T follicular helper cell (primary cell): ENCODE data around the gene IFIH1.

Experiments used
- DNase-seq: peaks from one replicate; pipeline ENCODE4 v3.0.0-alpha.2; 2020; ENCODE audit warnings: low read depth

Gene IFIH1

DNA sequence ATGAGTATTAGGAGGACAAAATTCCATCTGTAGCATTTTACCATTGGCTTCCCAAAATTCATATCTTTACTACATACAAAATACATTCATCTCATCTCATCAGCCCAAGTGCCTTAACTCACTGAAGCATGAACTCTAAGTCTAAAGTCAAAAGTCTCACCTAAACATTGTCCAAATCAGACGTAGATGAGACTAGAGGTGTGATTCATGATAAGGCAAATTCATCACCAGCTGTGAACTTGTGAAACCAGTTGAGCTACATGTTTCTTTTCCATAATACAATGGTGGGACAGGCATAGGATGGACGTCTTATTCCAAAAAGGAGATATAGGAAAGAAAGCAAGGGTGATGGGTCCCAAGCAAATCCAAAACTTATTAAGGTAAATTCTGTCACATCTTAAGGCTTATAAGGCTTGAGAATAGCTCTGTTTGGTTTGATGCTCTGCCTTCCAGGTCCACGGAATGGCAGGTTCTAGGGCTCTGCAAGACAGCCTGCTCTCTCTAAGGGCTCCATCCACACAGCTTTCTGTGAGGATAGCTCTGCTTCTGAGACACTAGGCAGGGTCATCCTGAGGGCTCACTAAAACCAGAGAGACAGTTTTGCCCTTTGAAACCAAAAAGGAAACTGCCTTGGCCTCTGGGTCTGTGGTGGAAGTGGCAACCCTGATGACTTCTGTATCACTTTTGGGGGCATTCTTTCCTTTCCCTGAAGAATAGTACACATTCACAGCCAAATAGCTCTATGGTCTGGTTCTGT, 9.6 kb downstream of the IFIH1 start:
- DNase-seq: no peak

DNA sequence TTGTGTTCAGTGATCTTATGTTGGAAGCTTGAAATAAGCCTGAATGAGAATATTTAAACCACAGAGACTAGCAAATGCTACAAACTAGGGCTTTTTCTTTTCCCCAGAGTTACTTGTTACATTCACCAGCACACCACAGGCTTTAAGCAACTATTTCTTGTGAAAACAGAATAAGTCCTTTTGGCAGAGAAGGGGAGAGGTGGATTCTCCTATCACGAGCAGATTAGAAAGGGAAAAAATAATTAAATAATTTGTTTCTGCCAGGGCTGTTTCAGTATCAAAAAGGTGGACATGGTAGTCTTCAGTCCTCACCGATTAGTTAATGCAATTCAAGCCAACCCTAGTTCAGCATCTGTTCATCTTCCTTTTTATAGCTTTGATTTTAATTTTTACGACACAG, 12.6 kb downstream of the IFIH1 start:
- DNase-seq: no peak

DNA sequence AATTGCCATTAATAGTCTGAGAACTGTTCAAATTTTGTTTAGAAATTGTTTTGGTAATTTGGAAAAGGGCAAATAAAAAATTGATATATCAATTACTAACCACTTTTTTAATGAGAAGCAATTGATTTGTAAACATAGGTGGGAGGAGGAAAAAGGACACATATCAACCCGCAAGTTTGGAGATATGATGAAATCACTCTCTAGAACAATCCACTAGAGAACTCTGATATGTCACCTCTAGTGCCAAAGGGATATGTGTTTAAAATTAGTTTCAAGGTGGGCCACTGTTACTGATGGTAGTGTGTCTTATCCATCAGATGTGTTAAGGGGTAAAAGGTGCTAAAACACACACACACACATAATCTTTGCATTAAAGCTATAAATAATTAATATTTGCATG, 16.6 kb downstream of the IFIH1 start:
- no peak for DNase-seq

DNA sequence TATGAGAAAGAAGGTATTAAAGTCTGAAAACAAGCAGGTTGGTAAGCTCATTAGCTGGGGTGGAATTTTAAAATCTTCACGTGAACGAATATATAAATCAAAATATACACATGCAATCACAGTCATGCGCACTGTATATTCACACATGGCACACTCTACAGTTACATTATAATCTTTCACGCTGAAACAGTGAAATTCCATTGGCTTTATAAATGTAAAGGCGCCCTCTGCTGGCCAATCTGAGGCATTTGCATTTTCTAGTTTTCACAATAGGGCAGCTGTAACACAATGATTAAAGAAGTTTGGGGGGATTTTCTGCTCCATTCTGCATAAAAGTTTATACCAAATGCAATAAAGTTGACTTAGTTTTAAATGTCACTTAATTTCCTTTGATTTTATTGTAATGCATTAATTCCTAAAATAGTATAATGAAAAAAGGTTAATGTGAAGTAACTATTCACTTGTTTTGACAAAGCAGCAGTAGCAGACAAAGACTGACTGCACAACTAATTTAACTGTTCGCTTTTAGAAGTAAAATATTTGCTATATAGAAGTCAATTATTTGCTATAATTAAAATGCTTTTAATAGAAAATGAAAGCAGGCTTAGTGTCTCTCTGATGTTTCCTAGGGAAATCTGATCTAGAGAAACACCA, 17.2 kb downstream of the IFIH1 start:
- peak; percentile 28 for DNase-seq

DNA sequence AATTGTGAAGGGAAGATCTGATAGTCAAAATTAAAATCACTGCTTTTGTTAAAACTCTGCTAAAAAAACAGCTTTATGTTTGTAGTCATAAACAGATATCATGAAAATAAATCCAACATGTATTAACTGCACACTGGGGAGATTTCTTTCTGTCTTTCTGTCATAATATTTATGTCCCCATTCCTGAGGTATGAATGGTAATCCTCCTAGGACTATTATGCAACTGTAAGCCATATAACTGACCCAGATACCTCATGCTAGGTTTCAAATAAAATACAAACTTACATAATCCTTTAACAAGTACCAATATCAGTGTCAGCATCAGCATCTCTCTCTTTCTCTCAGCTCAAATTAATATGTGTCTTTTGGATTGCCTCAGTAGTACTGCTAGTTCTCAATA, 18.2 kb downstream of the IFIH1 start:
- no peak for DNase-seq

DNA sequence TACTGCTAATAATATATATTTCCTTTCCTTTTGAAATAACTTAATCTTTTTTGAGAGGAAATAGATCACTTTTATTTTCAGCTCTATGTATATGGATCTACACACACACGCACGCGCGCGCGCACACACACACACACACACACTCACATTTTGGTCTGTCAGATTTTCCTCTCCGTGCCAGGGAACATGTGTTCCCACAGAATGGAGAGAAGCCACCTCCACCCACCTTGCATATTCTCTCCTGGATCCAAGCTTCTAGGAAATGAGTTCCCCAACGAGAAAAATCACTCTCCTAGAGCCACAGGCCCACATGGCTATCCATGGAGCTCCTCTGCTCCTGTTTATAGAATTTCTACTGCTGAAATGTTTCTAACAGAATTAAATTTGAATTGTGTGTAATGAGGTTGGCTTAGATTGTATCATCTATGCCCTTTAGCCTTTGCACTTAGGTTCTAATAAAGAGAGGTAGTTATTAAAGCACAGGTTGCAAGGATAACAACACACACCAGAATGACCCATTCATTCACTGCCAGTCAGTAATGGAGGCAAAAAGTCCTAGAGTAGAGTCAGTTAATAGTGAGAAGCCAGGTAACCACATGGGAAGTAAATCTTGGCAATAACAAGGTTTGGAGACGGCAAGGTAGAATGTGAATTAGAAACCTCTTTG, 19.7 kb downstream of the IFIH1 start:
- no peak for DNase-seq

DNA sequence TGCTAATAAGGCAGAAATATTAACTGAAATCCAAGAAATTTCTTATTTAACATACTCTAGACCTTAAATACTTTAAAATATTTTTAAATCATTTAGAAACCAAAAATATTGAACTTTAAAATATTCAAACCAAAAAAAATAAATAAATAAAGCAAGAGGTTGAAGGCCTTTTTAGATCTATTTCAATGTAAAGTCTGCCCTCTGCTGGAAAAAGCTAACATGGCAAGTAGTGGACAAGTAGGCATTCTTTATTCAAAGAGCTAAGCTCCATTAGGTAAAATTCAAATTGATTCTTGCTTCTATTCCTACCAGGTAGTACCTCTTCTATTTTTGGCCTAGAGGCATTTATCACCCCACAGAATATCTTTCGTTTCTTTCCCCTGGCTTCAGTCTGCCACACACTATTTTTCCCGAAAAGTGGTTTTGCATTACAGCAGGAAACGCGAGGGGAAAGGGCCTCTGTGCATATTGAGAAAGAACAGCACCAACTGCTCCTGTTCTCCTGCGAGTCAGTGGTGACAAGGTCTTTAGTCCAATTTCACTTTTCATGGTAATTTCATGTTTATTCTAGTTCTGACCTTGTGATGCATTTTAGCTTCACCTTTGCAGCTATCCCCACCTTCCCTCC, 20.4 kb downstream of the IFIH1 start:
- DNase-seq: peak; percentile 40

DNA sequence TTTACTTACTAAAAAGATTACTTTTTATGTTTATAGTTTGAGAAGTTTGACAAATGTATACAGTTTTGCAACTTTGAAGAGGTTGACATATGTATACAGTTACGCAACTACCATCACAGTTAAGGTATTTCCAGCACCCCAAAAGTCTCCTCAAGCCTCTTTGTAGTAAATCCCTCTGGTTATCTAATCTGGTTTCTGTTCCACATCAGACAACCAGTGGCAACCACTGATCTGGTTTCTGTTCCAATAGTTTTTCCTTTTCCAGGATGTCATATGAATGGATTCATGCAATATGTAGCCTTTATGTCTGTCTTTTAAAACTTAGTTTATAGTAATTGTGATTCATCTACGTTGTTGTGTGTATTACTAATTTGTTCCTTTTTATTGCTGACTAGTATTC, 23.5 kb downstream of the IFIH1 start:
- DNase-seq: no peak

DNA sequence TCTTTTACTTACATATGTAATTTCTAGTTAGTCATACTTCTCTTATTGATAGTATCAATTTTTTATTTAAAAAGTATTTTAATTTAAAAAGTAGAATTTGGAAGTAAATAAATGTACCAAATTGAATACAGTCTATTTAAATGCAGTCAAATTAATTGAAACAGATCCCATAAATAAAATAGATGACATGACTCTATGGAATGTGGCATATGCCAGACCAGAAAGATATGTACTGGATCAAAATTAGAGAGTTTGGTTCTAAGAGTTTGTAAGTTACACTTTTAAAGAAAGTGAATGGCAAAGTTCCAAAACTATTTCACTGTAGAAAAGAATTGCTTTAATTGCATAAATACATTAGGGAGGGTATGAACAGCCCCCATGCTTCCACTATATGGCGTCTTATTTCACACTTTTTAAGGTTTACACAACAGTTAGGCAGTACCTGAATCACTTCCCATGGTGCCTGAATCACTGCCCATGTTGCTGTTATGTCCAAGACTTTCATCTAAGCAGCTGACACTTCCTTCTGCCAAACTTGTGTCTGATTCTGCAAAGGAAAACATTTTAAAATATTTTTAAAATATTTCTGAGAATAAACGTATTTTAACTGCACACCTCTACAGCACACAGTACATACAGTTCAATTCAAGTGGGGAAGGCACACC, 25.2 kb downstream of the IFIH1 start:
- DNase-seq: no peak

DNA sequence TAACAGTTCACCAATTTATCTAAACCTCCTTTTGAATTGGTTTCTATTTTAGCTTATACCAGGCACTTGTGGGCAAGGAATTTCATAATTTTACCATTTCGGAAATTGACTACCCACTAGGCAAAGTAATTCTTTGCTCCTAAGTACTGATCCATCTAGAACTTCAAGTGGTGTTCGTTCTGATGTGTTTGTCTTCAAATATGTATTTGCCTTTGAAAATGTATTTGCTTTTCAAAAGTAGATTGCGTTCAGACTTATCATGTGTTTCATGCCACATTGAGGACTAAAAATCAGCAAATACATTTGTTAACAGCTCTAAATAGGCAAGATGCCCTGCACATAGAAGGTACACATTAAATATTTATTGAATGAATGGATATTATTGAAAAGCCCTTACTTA, 26.7 kb downstream of the IFIH1 start:
- no peak for DNase-seq

DNA sequence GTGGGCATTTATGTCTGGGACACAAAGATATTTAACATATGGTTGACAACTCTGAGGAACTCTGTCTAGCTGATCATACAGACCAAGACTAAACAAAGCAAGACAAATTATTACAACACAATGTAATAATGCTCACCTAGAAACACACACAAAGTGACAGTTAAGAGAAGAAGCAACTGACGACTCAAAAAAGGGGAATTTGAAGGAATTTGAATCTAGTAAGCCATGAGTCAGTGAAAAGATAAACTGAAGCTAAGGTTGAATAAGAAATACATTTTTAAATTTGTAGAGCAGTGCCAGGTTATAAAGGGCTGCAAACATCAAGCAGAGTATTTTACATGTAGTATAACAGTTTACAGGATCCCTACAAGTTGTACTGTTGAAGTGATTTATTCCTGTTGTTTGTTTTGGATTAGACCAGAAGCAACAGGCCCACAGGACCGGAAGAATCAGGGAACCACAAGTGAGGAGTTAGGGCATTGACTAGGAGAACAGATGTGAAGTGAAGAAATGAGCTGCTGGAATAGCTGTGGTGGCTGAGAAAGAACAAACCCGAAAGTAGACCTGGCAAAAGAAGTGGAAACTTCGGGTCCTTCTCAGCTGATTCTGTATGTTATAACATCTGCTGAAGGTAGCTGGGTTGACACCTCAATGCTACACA, 35.6 kb downstream of the IFIH1 start:
- no peak for DNase-seq

DNA sequence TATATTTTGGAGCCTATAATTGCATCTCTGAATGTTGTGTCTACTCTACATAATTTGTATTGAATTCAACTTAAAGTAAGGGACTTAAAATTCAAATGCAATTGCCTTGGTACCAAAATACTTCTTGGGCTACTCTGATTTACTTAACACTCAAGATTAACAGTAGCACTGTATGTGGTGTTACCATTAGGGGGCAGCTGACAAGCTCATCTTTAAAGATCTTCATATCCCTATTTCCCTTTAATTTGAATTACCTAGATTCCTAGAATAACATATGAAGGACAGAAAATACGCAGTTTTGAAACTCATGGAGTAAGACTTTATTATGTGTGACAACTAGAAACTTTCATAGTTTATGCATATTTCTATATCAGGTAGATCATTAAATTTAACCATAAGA, 37.8 kb downstream of the IFIH1 start:
- no peak for DNase-seq

DNA sequence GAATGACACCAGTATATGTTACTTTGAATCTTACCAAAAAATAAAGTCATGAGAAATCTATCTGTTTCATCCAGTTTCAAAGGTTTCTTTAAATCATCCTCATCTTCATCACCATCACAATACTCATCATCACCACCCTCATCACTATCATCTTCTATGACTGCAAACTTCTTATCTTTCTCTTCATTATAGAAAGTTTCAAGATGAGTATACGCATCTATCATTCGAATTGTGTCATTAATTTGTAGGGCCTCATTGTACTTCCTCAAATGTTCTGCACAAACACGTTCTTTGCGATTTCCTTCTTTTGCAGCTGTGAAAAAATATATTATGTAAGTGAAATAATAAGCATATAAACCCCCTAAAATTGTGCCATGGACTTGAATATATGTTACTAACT, 41.1 kb downstream of the IFIH1 start:
- DNase-seq: no peak

DNA sequence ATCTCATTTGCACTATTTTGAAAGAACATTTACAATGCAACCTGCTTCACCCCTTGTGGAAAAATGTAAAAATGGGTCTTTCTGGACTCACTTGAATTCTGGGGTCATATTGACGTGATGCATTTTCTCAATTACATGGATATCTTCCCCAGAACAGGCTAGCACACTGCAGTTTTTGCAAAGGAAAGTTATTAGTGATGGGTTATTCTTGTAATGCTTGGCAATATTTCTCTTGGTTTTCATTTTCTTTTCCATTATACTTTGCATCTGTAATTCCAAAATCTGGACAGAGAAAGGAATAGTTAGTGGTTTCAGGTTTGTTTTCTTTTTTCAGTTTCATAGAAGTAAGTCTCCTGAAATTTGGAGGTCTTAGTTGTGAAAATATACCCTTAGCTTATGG, 50.5 kb downstream of the IFIH1 start:
- DNase-seq: no peak

DNA sequence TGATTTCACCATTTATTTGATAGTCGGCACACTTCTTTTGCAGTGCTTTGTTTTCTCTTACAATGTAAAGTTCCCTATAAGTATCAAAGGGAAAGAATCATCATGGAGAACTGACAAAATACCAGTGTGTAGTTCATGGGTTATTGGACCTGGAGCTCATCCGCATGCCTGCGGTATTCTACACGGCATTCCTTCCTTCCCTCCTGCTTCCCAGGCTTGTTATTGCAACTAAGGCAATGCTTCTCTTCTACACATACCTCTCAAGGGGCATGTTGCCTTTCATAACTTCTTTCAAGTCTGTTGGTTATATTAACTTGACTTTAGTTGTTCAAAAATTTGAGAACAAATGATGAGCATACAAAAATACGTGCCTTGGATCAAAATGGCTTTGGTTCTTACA, 51.0 kb downstream of the IFIH1 start:
- DNase-seq: no peak

DNA sequence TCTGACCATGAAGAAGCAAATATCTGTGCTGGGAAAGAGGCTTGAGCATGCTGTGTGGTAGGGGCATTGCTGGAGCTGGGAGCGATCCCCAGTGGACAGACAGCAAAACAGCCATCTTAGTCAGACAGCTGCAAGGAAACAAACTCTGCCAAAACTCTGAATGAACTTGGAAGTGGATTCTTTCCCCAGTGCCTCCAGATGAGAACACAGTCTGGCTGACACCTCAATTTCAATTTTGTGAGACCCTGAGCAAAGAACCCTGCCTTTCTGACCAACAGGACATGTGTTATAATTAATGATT, 52.1 kb downstream of the IFIH1 start:
- DNase-seq: no peak

DNA sequence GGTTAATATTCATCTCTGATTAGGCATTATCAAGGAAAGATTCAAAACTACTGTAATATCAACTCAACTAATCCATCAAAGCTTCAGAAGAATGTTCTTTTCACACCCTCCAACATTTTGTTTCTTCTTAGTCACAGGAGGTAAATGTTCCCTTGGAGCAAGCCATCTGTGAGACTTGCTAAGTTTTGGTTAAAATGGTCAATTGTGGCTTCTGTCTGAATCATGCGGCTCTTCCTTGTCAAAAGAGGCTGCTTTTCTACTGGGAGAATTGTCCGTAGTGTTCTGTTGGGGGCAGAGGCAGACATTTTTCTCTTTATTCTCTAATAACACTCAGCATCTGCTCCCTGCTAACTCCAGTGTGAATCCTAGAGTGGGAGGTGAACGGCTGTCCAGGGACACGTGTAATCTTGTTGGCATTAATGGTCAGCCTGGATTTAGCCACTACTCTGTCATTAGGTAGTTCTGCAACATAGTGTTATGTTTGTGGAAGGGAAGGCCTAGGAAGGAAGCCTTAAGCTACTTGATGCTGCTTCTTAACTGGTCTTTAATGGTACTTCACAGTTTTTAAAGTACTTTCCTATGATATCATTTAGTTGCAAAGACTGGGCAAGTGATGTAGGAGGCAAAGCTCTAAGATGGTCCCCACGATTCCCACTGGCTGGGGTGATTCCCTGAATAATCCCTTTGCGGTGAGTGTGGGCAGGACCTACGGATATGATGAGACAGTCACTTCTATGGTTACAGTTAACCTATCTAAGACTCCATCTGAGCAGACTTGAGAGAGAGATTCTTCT, 52.6 kb downstream of the IFIH1 start:
- no peak for DNase-seq

DNA sequence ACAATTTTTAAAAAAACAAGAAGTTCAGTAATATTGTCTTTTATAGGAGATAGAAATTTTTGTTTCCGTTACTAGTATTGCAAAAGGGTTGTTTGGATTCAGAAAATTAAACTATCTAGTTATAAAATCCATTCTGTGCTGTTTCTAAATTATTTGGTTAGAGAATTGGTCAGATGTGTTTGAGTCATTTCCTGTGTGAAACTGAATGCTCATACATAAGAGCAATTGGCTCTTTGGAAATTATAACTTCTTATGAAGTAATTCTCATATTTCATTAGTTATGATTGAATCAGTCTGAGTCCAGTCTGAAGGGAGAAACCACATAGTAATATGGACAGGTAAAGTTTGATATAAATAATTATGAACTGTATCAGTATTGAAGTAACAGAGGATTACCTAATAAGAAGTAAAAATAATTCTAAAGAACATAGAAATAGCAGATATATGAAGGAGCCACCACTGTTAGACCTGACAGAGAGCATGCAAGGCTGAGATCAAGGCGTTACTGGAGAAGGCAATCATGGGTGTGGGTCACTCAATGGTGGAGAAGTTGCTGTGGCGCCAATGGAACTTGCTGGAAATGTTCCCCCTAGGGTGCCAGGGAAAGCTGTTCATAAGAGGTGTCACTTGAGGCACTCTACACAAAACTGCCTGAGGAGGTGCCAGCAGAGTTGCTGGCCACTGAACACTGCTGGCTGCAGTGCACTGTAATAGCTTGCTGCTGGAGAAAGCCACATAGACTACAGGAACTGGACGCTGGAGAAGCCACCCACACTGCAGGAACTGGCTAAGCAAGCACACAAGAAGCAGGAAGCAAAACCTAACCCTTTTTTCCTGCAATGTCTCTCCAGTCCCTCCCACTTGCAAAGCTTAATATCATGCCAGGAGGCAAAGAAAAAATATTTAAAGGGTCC, 57.2 kb downstream of the IFIH1 start:
- DNase-seq: no peak

DNA sequence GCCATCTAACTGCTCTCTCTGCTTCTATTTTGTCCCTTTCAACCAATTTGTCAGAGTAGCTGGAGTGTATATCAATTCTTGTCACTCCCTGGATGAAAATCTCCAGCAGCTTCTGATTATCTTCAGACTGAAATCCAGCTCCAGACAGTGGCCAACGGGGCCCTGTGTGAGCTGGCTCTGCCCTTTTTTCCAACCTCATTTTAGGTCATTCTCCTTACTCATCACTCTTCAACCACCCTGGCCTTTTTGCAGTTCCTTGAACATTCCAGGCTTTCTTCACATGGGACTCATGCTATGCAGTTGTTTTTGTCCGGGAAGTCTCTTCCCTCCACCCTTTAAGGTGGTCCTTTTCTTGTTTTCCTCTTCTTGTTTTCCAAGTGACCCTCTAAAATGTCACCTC, 59.8 kb downstream of the IFIH1 start:
- no peak for DNase-seq

DNA sequence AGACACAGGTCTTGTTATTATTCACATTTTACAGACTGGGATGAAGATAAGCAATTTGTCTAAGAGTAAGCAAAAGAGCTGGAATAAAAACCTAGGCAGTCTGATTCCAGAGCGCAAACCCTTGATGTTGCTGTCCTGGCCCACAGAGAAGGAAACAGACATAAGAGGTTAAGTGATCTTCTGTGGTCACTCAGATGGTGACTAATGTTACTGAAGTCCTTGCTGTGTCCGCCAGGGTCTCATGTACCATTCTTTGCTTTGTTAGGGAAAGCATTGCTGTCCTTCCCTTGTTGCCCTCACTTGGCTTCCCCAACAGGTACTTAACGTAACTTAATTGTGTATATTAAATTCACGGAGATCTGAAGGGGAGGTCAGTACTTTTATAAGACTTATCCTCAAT, 60.3 kb downstream of the IFIH1 start:
- DNase-seq: no peak
